Muscle layer of duodenum (tissue), 2 donors: Measurements from ENCODE around the gene TIGD3.

Source experiments
- H3K27ac ChIP-seq: one replicate; pipeline ENCODE4 v1.7.0; 2013; ENCODE audit warnings: mild to moderate bottlenecking, low read length
- H3K27me3 ChIP-seq: one replicate; pipeline ENCODE4 v1.7.0; 2013; ENCODE audit warnings: low read depth, mild to moderate bottlenecking, control low read depth, low read length
- H3K36me3 ChIP-seq, 2 donors: one replicate each; pipeline ENCODE4 v1.7.0; 2013; ENCODE audit warnings: low read length in 2 of 2, control low read depth in 1 of 2, mild to moderate bottlenecking in 1 of 2; ENCODE audit not compliant: insufficient read depth in 2 of 2, control insufficient read depth in 1 of 2
- H3K4me1 ChIP-seq, 2 donors: one replicate each; pipeline ENCODE4 v1.7.0; 2013; ENCODE audit warnings: low read length in 2 of 2, mild to moderate bottlenecking in 2 of 2, control low read depth in 1 of 2, moderate library complexity in 1 of 2; ENCODE audit not compliant: insufficient read depth in 2 of 2, control insufficient read depth in 1 of 2
- H3K4me3 ChIP-seq, 2 donors: one replicate each; pipeline ENCODE4 v1.7.0; 2013; ENCODE audit warnings: low read length in 2 of 2, low read depth in 1 of 2, mild to moderate bottlenecking in 1 of 2
- H3K9me3 ChIP-seq, 2 donors: one replicate each; pipeline ENCODE4 v1.7.0; 2013; ENCODE audit warnings: low read length in 2 of 2, control low read depth in 1 of 2, mild to moderate bottlenecking in 1 of 2; ENCODE audit not compliant: control insufficient read depth in 1 of 2
- donor health status: healthy.

The TIGD3 gene

GRCh38 chr11:65403607-65404121, 49.1 kb downstream of the TIGD3 start:
- H3K4me3 ChIP-seq = no peak overlapping the region
- peaks cover 4 to 45% of the 10 kb centered on the region in 2 donors for H3K36me3 ChIP-seq
- H3K4me1 ChIP-seq = peaks cover 0 to 6% of the 10 kb centered on the region in 2 donors
- no peaks in the 10 kb centered on the region for H3K27me3 ChIP-seq
- H3K9me3 ChIP-seq = no peaks in the 10 kb centered on the region
- H3K27ac ChIP-seq = no peak overlapping the region

GRCh38 chr11:65404210-65404609, 49.7 kb downstream of the TIGD3 start:
- Histone ChIP-seq H3K4me1 (peaks cover 0 to 6% of the 10 kb centered on the region in 2 donors), H3K4me3 (no peak overlapping the region), H3K27me3 (no peaks in the 10 kb centered on the region), H3K9me3 (no peaks in the 10 kb centered on the region), H3K36me3 (peaks cover 7 to 48% of the 10 kb centered on the region in 2 donors), H3K27ac (no peak overlapping the region)

GRCh38 chr11:65404638-65405339, 50.2 kb downstream of the TIGD3 start:
- Histone ChIP-seq H3K4me1 (peaks cover 0 to 6% of the 10 kb centered on the region in 2 donors), H3K36me3 (peaks cover 7 to 48% of the 10 kb centered on the region in 2 donors), H3K9me3 (no peaks in the 10 kb centered on the region), H3K4me3 (no peak overlapping the region), H3K27ac (no peak overlapping the region), H3K27me3 (no peaks in the 10 kb centered on the region)
